Activated CD8-positive, alpha-beta T cell treated with anti-CD3 and anti-CD28 coated beads for 36 hours (primary cell): ENCODE results near the gene GKN2. TPM values are rescaled to one million over a fixed set of nuclear protein-coding genes. Genes with fewer than 3 reads are reported as not detected.

Source experiments
- ATAC-seq: fragments of 200-7000 bp; cut with Tn5 transposase; one replicate; pipeline ENCODE4 v1.10.0; 2021; ENCODE audit warnings: mild to moderate bottlenecking, moderate library complexity
- CTCF ChIA-PET: fragments of 350-600 bp; sonication (Branson Sonifier 250); formaldehyde crosslinking; loops from one replicate; lab custom pipeline; 2021; ENCODE audit warnings: antibody characterized with exemption; lab: Charles Lee
- POLR2A ChIA-PET: fragments of 350-600 bp; sonication (Branson Sonifier 250); formaldehyde crosslinking; loops from one replicate; lab custom pipeline; 2021; ENCODE audit warnings: antibody characterized with exemption; lab: Charles Lee
- DNase-seq: peaks from one replicate; pipeline ENCODE4 v3.0.0-alpha.2; 2020
- H3K27ac Mint-ChIP-seq: one replicate; pipeline ENCODE4 v1.8.0; 2021; ENCODE audit warnings: mild to moderate bottlenecking, mixed read lengths
- H3K27me3 Mint-ChIP-seq: one replicate; pipeline ENCODE4 v1.8.0; 2021; ENCODE audit warnings: mixed read lengths
- H3K36me3 Mint-ChIP-seq: one replicate; pipeline ENCODE4 v1.8.0; 2021; ENCODE audit warnings: low read depth, mixed read lengths
- H3K4me1 Mint-ChIP-seq: one replicate; pipeline ENCODE4 v1.8.0; 2021; ENCODE audit warnings: low read depth, mixed read lengths
- H3K4me3 Mint-ChIP-seq: one replicate; pipeline ENCODE4 v1.8.0; 2021; ENCODE audit warnings: mild to moderate bottlenecking, moderate library complexity, mixed read lengths
- H3K9me3 Mint-ChIP-seq: one replicate; pipeline ENCODE4 v1.8.0; 2021; ENCODE audit warnings: mixed read lengths
- CTCF ChIP-seq: fragments of 200-600 bp; IDR thresholded peaks from one replicate; pipeline ENCODE4 v1.8.0; 2022; ENCODE audit warnings: antibody characterized with exemption, mild to moderate bottlenecking
- intact Hi-C: fragments of 100-400 bp; cut with micrococcal nuclease; formaldehyde crosslinking; loops from one replicate; pipeline ENCODE4 v1.10.0; 2022
- total RNA-seq, 2 experiments: library from RNA; stranded (reverse); gene quantifications; one replicate each; pipeline ENCODE4 v1.2.3, GENCODE V29; 2021

Gene GKN2
- total RNA-seq, 2 experiments from 2014 or later, result not detected

- intact Hi-C loops, result loop anchor here (5.0 kb wide), 2 partner anchors 79 to 424 kb away; no protein-coding TSS in a partner anchor
- TF ChIP-seq CTCF, result no peak
- ATAC-seq (no peak), DNase-seq (no peak)
- ChIA-PET POLR2A (interaction anchor here (0.6 to 0.9 kb wide), 2 partner anchors 43 to 394 kb away, joined by 3 read pairs; no protein-coding TSS in a partner anchor), CTCF (interaction anchor here (0.8 to 2.1 kb wide), 8 partner anchors 14 to 448 kb away, joined by 3 to 9 read pairs (median 3); no protein-coding TSS in a partner anchor)
- Mint-ChIP-seq H3K4me1 (peaks cover 35% of the 10 kb centered on the region), H3K4me3 (no peak overlapping the region), H3K36me3 (no peaks in the 10 kb centered on the region), H3K27me3 (no peaks in the 10 kb centered on the region), H3K27ac (no peak overlapping the region), H3K9me3 (no peaks in the 10 kb centered on the region)
Measured at GRCh38 chr2:68911246-68911645, 41.4 kb downstream of the GKN2 start.

GRCh38 chr2:68909793-68910674, 42.7 kb downstream of the GKN2 start:
- peak; percentile 91 for TF ChIP-seq CTCF
- intact Hi-C loops, result loop anchor here (5.0 kb wide), 4 partner anchors 78 to 443 kb away; partner anchors contain the start of genes APLF and FBXO48
- ChIA-PET CTCF (interaction anchor here (0.7 to 5.3 kb wide), 32 partner anchors 9 to 444 kb away, joined by 3 to 60 read pairs (median 3); partner anchors contain the start of genes APLF, ARHGAP25 and FBXO48), POLR2A (interaction anchor here (0.7 to 3.2 kb wide), 3 partner anchors 86 to 158 kb away, joined by 3 to 18 read pairs (median 3); no protein-coding TSS in a partner anchor)
- DNase-seq, result peak; percentile 92
- Mint-ChIP-seq H3K9me3 (no peaks in the 10 kb centered on the region), H3K4me1 (peaks cover 35% of the 10 kb centered on the region), H3K27ac (peak overlapping the region; percentile 60), H3K36me3 (no peaks in the 10 kb centered on the region), H3K27me3 (no peaks in the 10 kb centered on the region), H3K4me3 (no peak overlapping the region)
- ATAC-seq, result peak; percentile 45

GRCh38 chr2:68908392-68908970, 44.2 kb downstream of the GKN2 start:
- ATAC-seq, result peak; percentile 92
- no peak for TF ChIP-seq CTCF
- H3K27ac Mint-ChIP-seq, result peak overlapping the region; percentile 94
- peak; percentile 95 for DNase-seq
- peak overlapping the region; percentile 48 for H3K4me3 Mint-ChIP-seq
- CTCF ChIA-PET, result interaction anchor here (0.6 to 5.3 kb wide), 25 partner anchors 12 to 443 kb away, joined by 3 to 60 read pairs (median 7); partner anchors contain the start of genes APLF, ARHGAP25 and FBXO48
- intact Hi-C loops, result loop anchor here (5.0 kb wide), 2 partner anchors 161 to 441 kb away; partner anchors contain the start of genes APLF and FBXO48
- no peaks in the 10 kb centered on the region for H3K36me3 Mint-ChIP-seq
- no peaks in the 10 kb centered on the region for H3K27me3 Mint-ChIP-seq
- POLR2A ChIA-PET, result interaction anchor here (0.6 to 3.2 kb wide), 23 partner anchors 10 to 567 kb away, joined by 3 to 18 read pairs (median 4); partner anchors contain the start of genes APLF and FBXO48
- H3K4me1 Mint-ChIP-seq, result peaks cover 35% of the 10 kb centered on the region
- peaks cover 1% of the 10 kb centered on the region for H3K9me3 Mint-ChIP-seq

- peak overlapping the region; percentile 94 for H3K27ac Mint-ChIP-seq
- intact Hi-C loops, result loop anchor here (5.0 kb wide), 2 partner anchors 161 to 441 kb away; partner anchors contain the start of genes APLF and FBXO48
- peaks cover 35% of the 10 kb centered on the region for H3K4me1 Mint-ChIP-seq
- peak overlapping the region; percentile 48 for H3K4me3 Mint-ChIP-seq
- no peak for DNase-seq
- ChIA-PET POLR2A (interaction anchor here (0.5 to 3.2 kb wide), 22 partner anchors 9 to 441 kb away, joined by 3 to 18 read pairs (median 4); partner anchors contain the start of genes APLF and FBXO48), CTCF (interaction anchor here (0.6 to 5.3 kb wide), 25 partner anchors 9 to 442 kb away, joined by 3 to 60 read pairs (median 6); partner anchors contain the start of genes APLF, ARHGAP25 and FBXO48)
- no peak for TF ChIP-seq CTCF
- ATAC-seq, result peak; percentile 31
- no peaks in the 10 kb centered on the region for H3K36me3 Mint-ChIP-seq
- peaks cover 1% of the 10 kb centered on the region for H3K9me3 Mint-ChIP-seq
- no peaks in the 10 kb centered on the region for H3K27me3 Mint-ChIP-seq
Measured at GRCh38 chr2:68907920-68908253, 44.8 kb downstream of the GKN2 start.
